ENCODE data around the gene SLC1A6. TPM values are rescaled to one million over a fixed set of nuclear protein-coding genes. Genes with fewer than 3 reads are reported as not detected.

Gene SLC1A6
- total and polyA plus RNA-seq, 2 donors (not counting 1 experiment from before 2014, with no cell fraction given) = 0.25 TPM; not detected in 1

GRCh38 chr19:14977128-14977527 is 2.5 kb downstream of the SLC1A6 start:
- no peak overlapping the region for H3K4me2 ChIP-seq (replicated peaks; ENCODE audit: low read depth, low read length, poor library complexity, severe bottlenecking)
- peaks cover 8% of the 10 kb centered on the region for H3K4me1 Mint-ChIP-seq
- POLR2A ChIA-PET = interaction anchor here (0.7 kb wide), 1 partner anchor 144 kb away, joined by 5 read pairs; no protein-coding TSS in a partner anchor
- H3K9ac ChIP-seq (ENCODE audit: low read length) = no peak overlapping the region
- H3K27me3 ChIP-seq (replicated peaks in 1 of 4; ENCODE audit: control extremely low read depth in 1 of 4, control insufficient read depth in 3 of 4, insufficient read depth in 4 of 4, low read length in 3 of 4) = peaks cover 0 to 44% (median 13%) of the 10 kb centered on the region in 4 experiments
- peaks cover 51% of the 10 kb centered on the region for H3K27me3 Mint-ChIP-seq
- H3K9me3 ChIP-seq (ENCODE audit: control extremely low read depth in 1 of 3, control insufficient read depth in 2 of 3, insufficient read depth in 1 of 3, low read length in 2 of 3) = no peaks in the 10 kb centered on the region
- H3K9me3 Mint-ChIP-seq (ENCODE audit: insufficient read depth) = no peaks in the 10 kb centered on the region
- intact Hi-C loops (cut with micrococcal nuclease) = no loop called here
- H3K79me2 ChIP-seq (ENCODE audit: control insufficient read depth, insufficient read depth, low read length) = no peaks in the 10 kb centered on the region
- no peak overlapping the region for H3K27ac ChIP-seq (ENCODE audit: low read length in 2 of 2)
- no peaks in the 10 kb centered on the region for H3K36me3 ChIP-seq (replicated peaks in 1 of 2; ENCODE audit: control extremely low read depth in 1 of 2, control insufficient read depth in 1 of 2, extremely low read depth in 1 of 2, insufficient read depth in 2 of 2, low read length in 1 of 2)
- WGBS (ENCODE audit: insufficient coverage) = 94% methylated on average over 2 of the region's 5 CpGs
- ATAC-seq (ENCODE audit: low read depth) = no peak
- H4K20me1 ChIP-seq (ENCODE audit: control insufficient read depth, insufficient read depth, low read length, poor library complexity, severe bottlenecking) = no peaks in the 10 kb centered on the region
- peaks cover 4 to 9% of the 10 kb centered on the region in 2 donors for H3K4me1 ChIP-seq (ENCODE audit: control insufficient read depth in 2 of 2, insufficient read depth in 2 of 2, low read length in 2 of 2)
- no peak overlapping the region for H3K4me3 Mint-ChIP-seq
- CTCF ChIA-PET = no interaction called here
- no peak for DNase-seq
- no peak overlapping the region for H2AFZ ChIP-seq (ENCODE audit: insufficient read depth, low read depth, low read length, poor library complexity, severe bottlenecking)
- TF ChIP-seq CTCF (IDR thresholded peaks at IDR 0.05) (no peak), EZH2 (IDR thresholded peaks at IDR 0.05; ENCODE audit: borderline replicate concordance, insufficient read depth, low read depth, low read length, poor library complexity, severe bottlenecking) (no peak)
- no peak overlapping the region for H3K4me3 ChIP-seq (ENCODE audit: control extremely low read depth in 1 of 5, extremely low read depth in 1 of 5, insufficient read depth in 1 of 5, low read depth in 2 of 5, low read length in 4 of 5)
- H3K27ac Mint-ChIP-seq = no peak overlapping the region

- CTCF ChIA-PET = no interaction called here
- H3K27me3 ChIP-seq (replicated peaks in 1 of 4; ENCODE audit: control extremely low read depth in 1 of 4, control insufficient read depth in 3 of 4, insufficient read depth in 4 of 4, low read length in 3 of 4) = peaks cover 0 to 24% (median 10%) of the 10 kb centered on the region in 4 experiments
- H3K4me2 ChIP-seq (replicated peaks; ENCODE audit: low read depth, low read length, poor library complexity, severe bottlenecking) = no peak overlapping the region
- H3K27ac ChIP-seq (ENCODE audit: low read length in 2 of 2) = no peak overlapping the region
- H3K4me3 Mint-ChIP-seq = no peak overlapping the region
- H3K27ac Mint-ChIP-seq = no peak overlapping the region
- H3K4me1 ChIP-seq (ENCODE audit: control insufficient read depth in 2 of 2, insufficient read depth in 2 of 2, low read length in 2 of 2) = peaks cover 4 to 5% of the 10 kb centered on the region in 2 donors
- no peak overlapping the region for H3K9ac ChIP-seq (ENCODE audit: low read length)
- no peak overlapping the region for H2AFZ ChIP-seq (ENCODE audit: insufficient read depth, low read depth, low read length, poor library complexity, severe bottlenecking)
- WGBS (ENCODE audit: insufficient coverage) = 64% methylated on average over 2 of the region's 4 CpGs
- POLR2A ChIA-PET = no interaction called here
- no peaks in the 10 kb centered on the region for H4K20me1 ChIP-seq (ENCODE audit: control insufficient read depth, insufficient read depth, low read length, poor library complexity, severe bottlenecking)
- no peaks in the 10 kb centered on the region for H3K36me3 ChIP-seq (replicated peaks in 1 of 2; ENCODE audit: control extremely low read depth in 1 of 2, control insufficient read depth in 1 of 2, extremely low read depth in 1 of 2, insufficient read depth in 2 of 2, low read length in 1 of 2)
- ATAC-seq (ENCODE audit: low read depth) (no peak), DNase-seq (no peak)
- intact Hi-C loops (cut with micrococcal nuclease) = no loop called here
- no peak for TF ChIP-seq EZH2 (IDR thresholded peaks at IDR 0.05; ENCODE audit: borderline replicate concordance, insufficient read depth, low read depth, low read length, poor library complexity, severe bottlenecking)
- TF ChIP-seq CTCF (IDR thresholded peaks at IDR 0.05) = no peak
- peaks cover 0 to 4% (median 0%) of the 10 kb centered on the region in 3 donors for H3K9me3 ChIP-seq (ENCODE audit: control extremely low read depth in 1 of 3, control insufficient read depth in 2 of 3, insufficient read depth in 1 of 3, low read length in 2 of 3)
- H3K27me3 Mint-ChIP-seq = peaks cover 49% of the 10 kb centered on the region
- no peak overlapping the region for H3K4me3 ChIP-seq (ENCODE audit: control extremely low read depth in 1 of 5, extremely low read depth in 1 of 5, insufficient read depth in 1 of 5, low read depth in 2 of 5, low read length in 4 of 5)
- H3K4me1 Mint-ChIP-seq = peaks cover 4% of the 10 kb centered on the region
- no peaks in the 10 kb centered on the region for H3K9me3 Mint-ChIP-seq (ENCODE audit: insufficient read depth)
- no peaks in the 10 kb centered on the region for H3K79me2 ChIP-seq (ENCODE audit: control insufficient read depth, insufficient read depth, low read length)
Observed at GRCh38 chr19:14974488-14974887, 5.2 kb downstream of the SLC1A6 start.
